HL-60/S4 treated with retinoic acid at 250 ng/mL for 4 days and 3 days (cell line): ENCODE measurements around the gene DOK5.

Experiments
- in situ Hi-C: fragments of 300-500 bp; cut with MboI; formaldehyde crosslinking; loops from 2 replicates; pipeline ENCODE4 v1.7.0; 2022; ENCODE audit warnings: low sequenced_read_pairs

DOK5 gene

GRCh38 chr20:54510541-54511129, 35.2 kb downstream of the DOK5 start:
- in situ Hi-C loops = no loop called here

GRCh38 chr20:54512694-54513093, 37.3 kb downstream of the DOK5 start:
- in situ Hi-C loops = no loop called here

GRCh38 chr20:54514028-54514607, 38.7 kb downstream of the DOK5 start:
- in situ Hi-C loops = no loop called here

- in situ Hi-C loops = no loop called here
Observed at GRCh38 chr20:54515793-54516628, 40.6 kb downstream of the DOK5 start.

GRCh38 chr20:54517241-54517975, 42.0 kb downstream of the DOK5 start:
- in situ Hi-C loops = no loop called here

GRCh38 chr20:54524849-54525248, 49.5 kb downstream of the DOK5 start:
- in situ Hi-C loops = no loop called here

- in situ Hi-C loops = no loop called here
Observed at GRCh38 chr20:54525916-54526590, 50.7 kb downstream of the DOK5 start.

- in situ Hi-C loops = no loop called here
Observed at GRCh38 chr20:54526801-54527200, 51.4 kb downstream of the DOK5 start.

GRCh38 chr20:54532573-54532972, 57.2 kb downstream of the DOK5 start:
- in situ Hi-C loops = no loop called here

- in situ Hi-C loops = no loop called here
Observed at GRCh38 chr20:54534101-54534500, 58.7 kb downstream of the DOK5 start.

GRCh38 chr20:54535033-54535432, 59.6 kb downstream of the DOK5 start:
- in situ Hi-C loops = no loop called here

GRCh38 chr20:54535746-54536145, 60.4 kb downstream of the DOK5 start:
- in situ Hi-C loops = no loop called here

- in situ Hi-C loops = no loop called here
Observed at GRCh38 chr20:54539521-54540046, 64.2 kb downstream of the DOK5 start.

GRCh38 chr20:54543369-54543768, 68.0 kb downstream of the DOK5 start:
- in situ Hi-C loops = no loop called here

- in situ Hi-C loops = no loop called here
Observed at GRCh38 chr20:54545676-54546358, 70.4 kb downstream of the DOK5 start.

- in situ Hi-C loops = no loop called here
Observed at GRCh38 chr20:54548849-54549248, 73.5 kb downstream of the DOK5 start.

- in situ Hi-C loops = no loop called here
Observed at GRCh38 chr20:54549658-54550326, 74.4 kb downstream of the DOK5 start.

GRCh38 chr20:54550776-54551396, 75.5 kb downstream of the DOK5 start:
- in situ Hi-C loops = no loop called here

GRCh38 chr20:54554006-54554405, 78.6 kb downstream of the DOK5 start:
- in situ Hi-C loops = no loop called here
